Neural progenitor cell (in vitro differentiated cells): ENCODE results near the gene GDPD3.

ENCODE experiments used
- EZH2phosphoT487 ChIP-seq: fragments of 200-600 bp; sonication (generic); IDR thresholded peaks from 2 replicates; pipeline ENCODE4 v1.6.1; 2017; ENCODE audit warnings: antibody characterized with exemption
- TF ChIP-seq, protein P1 (sequence below): fragments of 200-600 bp; sonication (generic); IDR thresholded peaks from 2 replicates; pipeline ENCODE4 v1.5.1; 2017; ENCODE audit warnings: antibody characterized with exemption, mild to moderate bottlenecking

DNA sequence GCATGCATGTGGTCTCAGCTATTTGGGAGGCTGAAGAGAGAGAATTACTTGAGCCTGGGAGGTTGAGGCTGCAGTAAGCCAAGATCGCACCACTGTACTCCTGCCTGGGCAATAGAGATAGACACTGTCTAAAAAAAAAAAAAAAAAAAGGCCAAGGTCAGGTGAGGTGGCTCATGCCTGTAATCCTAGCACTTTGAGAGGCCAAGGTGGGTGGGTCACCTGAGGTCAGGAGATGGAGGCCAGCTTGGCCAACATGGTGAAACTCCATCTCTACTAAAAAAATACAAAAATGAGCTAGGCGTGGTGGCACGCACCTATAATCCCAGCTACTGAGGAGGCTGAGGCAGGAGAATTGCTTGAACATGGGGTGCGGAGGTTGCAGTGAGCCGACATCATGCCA lies 41.9 kb upstream of the GDPD3 start:
- TF ChIP-seq, protein P1, sequence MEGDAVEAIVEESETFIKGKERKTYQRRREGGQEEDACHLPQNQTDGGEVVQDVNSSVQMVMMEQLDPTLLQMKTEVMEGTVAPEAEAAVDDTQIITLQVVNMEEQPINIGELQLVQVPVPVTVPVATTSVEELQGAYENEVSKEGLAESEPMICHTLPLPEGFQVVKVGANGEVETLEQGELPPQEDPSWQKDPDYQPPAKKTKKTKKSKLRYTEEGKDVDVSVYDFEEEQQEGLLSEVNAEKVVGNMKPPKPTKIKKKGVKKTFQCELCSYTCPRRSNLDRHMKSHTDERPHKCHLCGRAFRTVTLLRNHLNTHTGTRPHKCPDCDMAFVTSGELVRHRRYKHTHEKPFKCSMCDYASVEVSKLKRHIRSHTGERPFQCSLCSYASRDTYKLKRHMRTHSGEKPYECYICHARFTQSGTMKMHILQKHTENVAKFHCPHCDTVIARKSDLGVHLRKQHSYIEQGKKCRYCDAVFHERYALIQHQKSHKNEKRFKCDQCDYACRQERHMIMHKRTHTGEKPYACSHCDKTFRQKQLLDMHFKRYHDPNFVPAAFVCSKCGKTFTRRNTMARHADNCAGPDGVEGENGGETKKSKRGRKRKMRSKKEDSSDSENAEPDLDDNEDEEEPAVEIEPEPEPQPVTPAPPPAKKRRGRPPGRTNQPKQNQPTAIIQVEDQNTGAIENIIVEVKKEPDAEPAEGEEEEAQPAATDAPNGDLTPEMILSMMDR, result no peak
- no peak for TF ChIP-seq EZH2phosphoT487
